Measurements from ENCODE around the gene CHTF18.

CHTF18 gene

GRCh38 chr16:845351-845745, 56.9 kb downstream of the CHTF18 start:
- no peak overlapping the region for H3K4me2 ChIP-seq (ENCODE audit: low read depth, low read length, poor library complexity, severe bottlenecking)
- H3K9ac ChIP-seq (ENCODE audit: low read length), result no peak overlapping the region
- no peaks in the 10 kb centered on the region for H3K36me3 ChIP-seq (ENCODE audit: low read length)
- TF ChIP-seq, protein P1, sequence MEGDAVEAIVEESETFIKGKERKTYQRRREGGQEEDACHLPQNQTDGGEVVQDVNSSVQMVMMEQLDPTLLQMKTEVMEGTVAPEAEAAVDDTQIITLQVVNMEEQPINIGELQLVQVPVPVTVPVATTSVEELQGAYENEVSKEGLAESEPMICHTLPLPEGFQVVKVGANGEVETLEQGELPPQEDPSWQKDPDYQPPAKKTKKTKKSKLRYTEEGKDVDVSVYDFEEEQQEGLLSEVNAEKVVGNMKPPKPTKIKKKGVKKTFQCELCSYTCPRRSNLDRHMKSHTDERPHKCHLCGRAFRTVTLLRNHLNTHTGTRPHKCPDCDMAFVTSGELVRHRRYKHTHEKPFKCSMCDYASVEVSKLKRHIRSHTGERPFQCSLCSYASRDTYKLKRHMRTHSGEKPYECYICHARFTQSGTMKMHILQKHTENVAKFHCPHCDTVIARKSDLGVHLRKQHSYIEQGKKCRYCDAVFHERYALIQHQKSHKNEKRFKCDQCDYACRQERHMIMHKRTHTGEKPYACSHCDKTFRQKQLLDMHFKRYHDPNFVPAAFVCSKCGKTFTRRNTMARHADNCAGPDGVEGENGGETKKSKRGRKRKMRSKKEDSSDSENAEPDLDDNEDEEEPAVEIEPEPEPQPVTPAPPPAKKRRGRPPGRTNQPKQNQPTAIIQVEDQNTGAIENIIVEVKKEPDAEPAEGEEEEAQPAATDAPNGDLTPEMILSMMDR (IDR thresholded peaks at IDR 0.05; ENCODE audit: insufficient read depth, low read length, poor library complexity, severe bottlenecking), result no peak
- no peak for TF ChIP-seq EZH2phosphoT487 (conservative IDR thresholded peaks at IDR 0.05; ENCODE audit: low read length)
- H3K27me3 ChIP-seq (ENCODE audit: low read length), result no peaks in the 10 kb centered on the region
- no peaks in the 10 kb centered on the region for H3K9me3 ChIP-seq (ENCODE audit: insufficient read depth, low read length)
- no peaks in the 10 kb centered on the region for H3K9me2 ChIP-seq (replicated peaks; ENCODE audit: insufficient read depth, low read length)
- H3K79me2 ChIP-seq (ENCODE audit: insufficient read depth, low read length), result no peaks in the 10 kb centered on the region
- no peaks in the 10 kb centered on the region for H4K20me1 ChIP-seq (ENCODE audit: low read depth, low read length)
- H2AFZ ChIP-seq (ENCODE audit: low read depth, low read length, severe bottlenecking), result no peak overlapping the region
- no peak overlapping the region for H3K4me3 ChIP-seq (ENCODE audit: insufficient read depth, low read length, poor library complexity, severe bottlenecking)
- H3F3A ChIP-seq (ENCODE audit: insufficient read depth), result no peaks in the 10 kb centered on the region
- no peak overlapping the region for H3K27ac ChIP-seq (ENCODE audit: low read depth, low read length)

GRCh38 chr16:847151-847550, 58.7 kb downstream of the CHTF18 start:
- TF ChIP-seq EZH2phosphoT487 (conservative IDR thresholded peaks at IDR 0.05; ENCODE audit: low read length), result no peak
- TF ChIP-seq, protein P1 (IDR thresholded peaks at IDR 0.05; ENCODE audit: insufficient read depth, low read length, poor library complexity, severe bottlenecking), result no peak
- Histone ChIP-seq H3K9ac (ENCODE audit: low read length) (no peak overlapping the region), H3K27ac (ENCODE audit: low read depth, low read length) (no peak overlapping the region), H2AFZ (ENCODE audit: low read depth, low read length, severe bottlenecking) (no peak overlapping the region), H3K9me2 (replicated peaks; ENCODE audit: insufficient read depth, low read length) (no peaks in the 10 kb centered on the region), H3K9me3 (ENCODE audit: insufficient read depth, low read length) (no peaks in the 10 kb centered on the region), H3K36me3 (ENCODE audit: low read length) (no peaks in the 10 kb centered on the region), H3K4me3 (ENCODE audit: insufficient read depth, low read length, poor library complexity, severe bottlenecking) (no peak overlapping the region), H3K4me2 (ENCODE audit: low read depth, low read length, poor library complexity, severe bottlenecking) (no peak overlapping the region), H3K27me3 (ENCODE audit: low read length) (no peaks in the 10 kb centered on the region), H3K79me2 (ENCODE audit: insufficient read depth, low read length) (no peaks in the 10 kb centered on the region), H4K20me1 (ENCODE audit: low read depth, low read length) (no peaks in the 10 kb centered on the region), H3F3A (ENCODE audit: insufficient read depth) (no peaks in the 10 kb centered on the region)
